NCI-H526 treated with DMSO at 0.1 percent for 48 hours (cell line): ENCODE measurements around the gene CABLES2.

Experiments
- DNase-seq: peaks from one replicate; lab custom pipeline; 2025; lab: John Stamatoyannopoulos, UW

CABLES2 gene

DNA sequence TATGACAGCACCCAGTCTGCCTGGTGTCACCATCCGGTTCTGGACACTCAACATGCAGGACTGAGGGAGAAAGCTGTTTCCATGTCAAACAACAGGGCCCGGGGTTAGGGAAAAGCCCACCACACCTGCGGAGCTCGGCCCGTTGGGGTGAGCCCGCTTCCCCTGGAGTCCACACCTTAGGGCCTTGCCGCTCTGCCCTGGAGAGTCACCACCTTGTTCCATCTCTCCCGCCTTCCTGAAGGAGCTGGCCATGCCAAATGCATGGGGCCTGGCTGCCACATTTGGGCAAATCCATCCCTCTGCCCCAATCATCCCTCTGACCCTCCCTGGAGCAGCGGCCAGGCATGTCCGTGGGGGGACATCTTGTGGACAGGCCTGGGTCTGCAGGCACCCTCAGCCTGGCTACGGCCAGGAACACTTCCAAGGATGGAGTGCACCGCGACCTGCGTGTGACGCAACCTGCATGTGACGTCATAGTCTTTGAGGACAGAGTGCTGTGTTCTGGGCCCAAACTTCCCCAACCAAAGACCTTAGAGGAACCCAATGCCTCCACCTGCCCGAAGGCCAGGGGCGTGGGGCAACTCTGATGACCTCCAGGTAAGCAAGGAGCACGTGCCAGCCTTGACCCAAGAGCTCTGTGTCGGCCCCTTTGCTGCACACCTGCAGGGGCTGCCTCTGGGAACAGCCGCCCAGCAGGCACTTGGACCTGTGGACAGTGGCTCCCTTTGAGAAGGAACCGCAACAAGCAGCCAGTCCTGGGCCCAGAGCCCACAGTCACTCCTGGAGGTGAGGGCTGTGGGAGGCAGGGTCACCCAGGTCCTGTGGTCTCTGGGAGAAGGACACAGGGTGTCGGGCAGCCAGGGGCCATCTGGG lies 1.7 kb downstream of the CABLES2 start:
- DNase-seq = no peak

- no peak for DNase-seq
Measured at GRCh38 chr20:62404761-62405107, 2.4 kb downstream of the CABLES2 start.

DNA sequence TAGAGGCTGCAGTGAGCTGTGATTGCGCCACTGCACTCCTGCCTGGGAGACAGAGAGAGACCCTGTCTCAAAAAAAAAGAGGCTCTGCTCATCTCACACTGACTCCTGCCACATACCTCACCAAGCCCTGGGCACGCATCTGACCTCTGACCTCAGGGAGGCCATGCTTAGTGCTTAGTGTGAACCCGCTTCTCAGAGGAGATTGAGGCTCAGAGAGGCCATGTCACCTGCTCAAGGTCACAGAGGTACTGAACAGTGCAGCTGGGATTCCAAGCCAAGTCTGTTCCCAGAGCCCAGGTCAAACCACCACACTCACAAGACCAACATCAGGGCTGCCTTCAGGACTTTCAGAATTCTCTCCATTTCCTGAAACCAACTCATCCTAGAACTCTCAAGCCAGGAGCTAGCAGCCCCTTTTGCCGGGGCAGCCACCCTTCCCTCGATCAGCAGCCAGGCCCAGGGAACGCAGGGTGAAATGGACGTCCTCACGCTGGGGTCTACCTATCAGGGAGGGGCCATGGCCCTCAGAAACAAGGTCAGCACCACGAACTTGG lies 2.9 kb downstream of the CABLES2 start:
- DNase-seq = no peak

DNA sequence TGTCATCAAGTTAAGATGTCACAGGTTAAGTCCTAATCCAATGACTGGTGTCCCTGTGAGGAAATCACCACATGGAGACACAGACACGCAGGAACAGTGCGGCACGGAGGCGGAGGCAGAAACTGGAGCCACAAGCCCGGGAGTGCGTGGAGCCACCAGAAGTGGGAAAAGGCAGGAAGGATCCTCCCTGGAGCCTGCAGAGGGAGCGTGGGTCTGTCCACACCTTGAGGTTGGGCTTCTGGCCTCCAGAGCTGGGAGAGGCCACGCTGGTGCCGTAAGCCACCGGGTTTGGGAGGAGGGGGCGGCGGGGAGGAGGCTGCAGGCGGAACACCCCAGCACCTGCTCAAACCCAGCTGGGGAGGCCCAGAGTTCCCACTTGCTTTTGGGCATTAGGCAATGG lies 3.8 kb downstream of the CABLES2 start:
- DNase-seq = no peak

GRCh38 chr20:62402456-62403150 lies 4.5 kb downstream of the CABLES2 start:
- no peak for DNase-seq

DNA sequence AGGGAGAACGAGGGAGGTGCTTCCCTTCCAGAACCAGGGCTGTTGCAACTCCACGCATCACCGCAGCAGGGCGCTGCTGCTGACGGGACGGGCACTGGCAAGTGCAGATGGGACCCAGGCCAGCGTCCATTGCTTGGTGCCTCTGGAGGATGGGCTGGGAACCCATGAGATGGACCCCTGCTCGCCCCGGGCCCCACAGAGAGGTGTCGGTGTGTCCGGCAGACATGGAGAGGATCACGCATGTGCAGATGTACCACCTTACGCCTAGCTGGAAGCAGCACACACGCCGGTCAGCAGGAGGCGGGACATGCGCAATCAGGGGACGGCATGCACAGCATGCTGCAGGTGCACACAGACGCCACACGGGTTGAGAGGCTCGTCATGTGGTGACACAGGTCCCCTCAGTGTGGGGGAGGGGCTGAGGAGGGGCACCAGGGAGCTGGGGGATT lies 5.7 kb downstream of the CABLES2 start:
- DNase-seq = peak; percentile 18

GRCh38 chr20:62400541-62400940 lies 6.5 kb downstream of the CABLES2 start:
- no peak for DNase-seq

DNA sequence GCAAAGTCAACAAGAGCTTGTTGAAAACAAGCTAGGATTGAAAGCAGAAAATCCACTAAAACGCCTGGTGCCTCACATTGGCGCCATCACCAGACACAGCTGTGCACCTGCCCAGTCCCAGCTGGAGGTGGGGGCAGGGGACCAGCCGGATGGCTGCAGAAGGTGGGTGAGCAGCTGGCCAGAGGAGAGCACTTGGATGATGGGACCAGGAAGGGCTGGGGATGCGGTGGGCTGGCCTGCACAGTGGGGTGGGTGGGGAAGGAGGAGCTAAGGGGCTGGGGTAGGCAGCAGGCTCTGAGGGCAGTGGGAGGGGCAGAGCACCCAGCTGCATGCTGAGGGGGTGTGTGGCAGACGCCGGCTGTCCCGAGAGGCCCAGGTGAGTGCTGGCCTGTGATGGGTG lies 7.1 kb downstream of the CABLES2 start:
- DNase-seq = no peak

DNA sequence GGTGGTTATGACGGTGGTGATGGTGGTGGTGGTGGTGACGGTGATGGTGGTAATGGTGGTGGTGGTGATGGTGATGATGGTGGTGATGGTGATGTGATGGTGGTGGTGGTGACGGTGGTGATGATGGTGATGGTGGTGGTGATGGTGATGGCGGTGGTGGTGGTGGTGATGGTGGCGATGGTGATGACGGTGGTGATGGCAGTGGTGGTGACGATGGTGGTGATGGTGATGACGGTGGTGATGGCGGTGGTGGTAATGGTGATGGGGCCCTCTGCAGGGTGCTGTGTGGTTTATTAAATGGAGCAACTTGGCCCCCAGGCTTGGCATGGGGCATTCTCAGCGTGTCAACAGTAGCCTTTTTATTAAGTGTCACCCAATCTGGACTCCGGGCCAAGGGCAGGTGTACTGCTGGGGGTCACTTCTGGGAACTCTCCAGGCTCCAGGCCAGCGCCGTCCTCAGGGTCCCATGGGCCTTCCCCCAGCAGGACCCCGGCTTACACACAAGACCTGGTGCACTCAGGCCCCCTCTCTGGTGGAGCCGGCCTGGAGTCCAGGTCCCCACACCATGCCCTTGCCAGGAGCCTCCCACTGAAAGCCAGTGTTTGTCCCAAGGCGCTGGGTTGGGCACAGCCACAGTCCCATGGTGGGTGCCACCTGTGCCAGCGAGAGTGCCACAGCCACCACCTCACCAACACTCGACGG lies 8.8 kb downstream of the CABLES2 start:
- DNase-seq = no peak

GRCh38 chr20:62396367-62397239 lies 10.5 kb downstream of the CABLES2 start:
- DNase-seq = no peak

GRCh38 chr20:62395311-62396242 lies 11.5 kb downstream of the CABLES2 start:
- no peak for DNase-seq

DNA sequence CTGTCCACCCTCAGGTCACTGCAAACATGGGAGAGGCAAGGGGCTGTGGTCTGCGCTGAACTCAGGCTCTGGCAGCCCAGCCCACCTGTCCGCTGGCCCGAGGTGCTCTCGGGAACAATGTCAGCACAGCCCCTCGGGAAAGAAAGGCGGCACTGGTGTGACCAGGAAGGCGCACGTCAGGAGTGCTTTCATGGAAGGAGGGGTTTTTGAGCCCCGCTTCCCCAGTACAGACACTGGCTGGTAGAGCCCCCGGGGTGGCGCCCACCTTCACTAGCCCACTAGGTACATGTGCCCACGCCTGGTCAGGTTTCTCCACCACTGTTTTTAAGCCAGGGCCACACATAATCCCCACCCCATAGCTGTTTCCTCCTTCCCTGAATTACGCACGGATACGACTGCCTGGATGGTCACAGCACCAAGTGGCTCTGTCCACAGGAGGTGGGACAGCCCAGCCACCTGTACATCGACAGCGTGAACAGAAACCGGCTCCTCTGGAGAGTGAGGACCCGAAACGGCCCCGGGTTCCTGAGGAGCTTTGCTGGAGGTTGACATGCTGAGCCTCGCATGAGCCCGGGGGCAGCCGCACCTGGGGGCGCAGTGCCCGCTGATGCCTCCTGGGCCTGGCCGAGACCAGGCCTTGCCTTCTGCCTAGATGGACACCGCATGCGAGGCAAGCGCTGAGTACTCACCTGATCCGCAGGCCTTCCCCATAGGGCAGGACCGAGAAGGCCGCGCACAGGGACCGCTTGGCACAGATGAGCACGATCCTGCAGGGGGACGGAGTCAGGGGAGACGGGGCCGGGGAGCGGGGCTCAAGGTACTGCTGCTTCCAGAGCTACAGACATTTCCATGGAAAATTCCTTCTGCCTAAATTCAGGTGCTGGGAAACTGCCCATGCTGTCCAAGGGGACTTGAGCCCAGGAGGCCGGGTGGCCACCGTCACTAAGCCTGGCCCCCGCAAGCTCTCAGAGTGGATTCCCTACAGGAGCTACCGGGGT lies 12.5 kb downstream of the CABLES2 start:
- DNase-seq = no peak

- DNase-seq = no peak
Measured at GRCh38 chr20:62393830-62394229, 13.3 kb downstream of the CABLES2 start.

- DNase-seq = no peak
Measured at GRCh38 chr20:62393335-62393665, 13.8 kb downstream of the CABLES2 start.

DNA sequence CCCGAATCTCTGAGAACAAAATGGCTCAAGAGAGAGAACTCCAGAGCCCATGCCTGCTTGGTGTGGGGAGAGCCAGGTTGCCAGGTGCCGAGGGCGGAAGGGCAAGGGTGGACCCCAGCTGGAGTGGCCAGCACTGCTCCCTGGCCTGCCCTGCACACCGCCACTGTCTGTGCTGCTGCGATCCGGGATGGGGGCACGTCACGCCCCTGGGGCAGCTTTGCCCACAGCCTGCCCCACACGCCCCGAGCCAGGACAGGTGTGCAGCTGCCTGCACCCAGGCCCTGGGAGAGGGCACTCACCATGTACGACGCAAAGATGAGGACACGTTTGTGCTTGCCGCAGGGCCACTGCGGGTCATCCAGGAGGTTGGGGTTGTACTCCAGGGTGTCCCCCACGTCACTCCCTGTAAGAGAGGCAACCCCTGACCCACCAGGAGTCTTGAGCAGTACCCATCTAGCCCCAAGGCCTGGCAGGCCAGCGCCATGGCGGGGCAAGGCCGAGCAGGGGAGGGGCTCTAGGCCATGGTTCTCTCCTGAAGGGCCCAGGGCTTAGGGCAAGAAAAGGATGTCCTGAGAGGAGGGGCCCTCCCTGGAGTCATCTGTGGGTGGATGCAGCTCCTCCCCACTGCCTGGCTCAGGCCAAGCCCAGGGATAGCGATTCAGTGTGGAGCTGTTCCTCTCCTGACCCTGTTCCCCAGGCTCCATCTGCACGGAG lies 14.3 kb downstream of the CABLES2 start:
- no peak for DNase-seq

DNA sequence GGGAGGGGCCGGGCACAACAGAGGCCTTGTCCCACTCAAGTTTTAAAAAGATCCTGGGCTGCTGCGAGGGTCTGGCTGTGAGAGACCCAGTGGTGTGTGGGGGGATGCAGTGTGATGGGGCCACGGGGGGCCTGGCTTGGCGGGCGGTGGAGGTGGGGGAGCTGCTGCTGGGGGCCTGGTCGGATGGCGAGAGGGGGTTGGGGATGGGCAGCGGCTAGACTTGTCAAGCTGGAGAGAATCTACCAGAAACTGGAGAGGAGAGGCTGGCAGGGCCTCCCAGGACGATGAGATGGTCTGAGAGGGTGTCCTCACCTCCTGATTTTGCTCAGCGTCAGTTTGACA lies 15.0 kb downstream of the CABLES2 start:
- no peak for DNase-seq

- no peak for DNase-seq
Measured at GRCh38 chr20:62391165-62392076, 15.7 kb downstream of the CABLES2 start.
